ENCODE measurements around the gene MYL7.

MYL7 gene

GRCh38 chr7:44110719-44111635, 30.2 kb downstream of the MYL7 start:
- no peak for DNase-seq

DNA sequence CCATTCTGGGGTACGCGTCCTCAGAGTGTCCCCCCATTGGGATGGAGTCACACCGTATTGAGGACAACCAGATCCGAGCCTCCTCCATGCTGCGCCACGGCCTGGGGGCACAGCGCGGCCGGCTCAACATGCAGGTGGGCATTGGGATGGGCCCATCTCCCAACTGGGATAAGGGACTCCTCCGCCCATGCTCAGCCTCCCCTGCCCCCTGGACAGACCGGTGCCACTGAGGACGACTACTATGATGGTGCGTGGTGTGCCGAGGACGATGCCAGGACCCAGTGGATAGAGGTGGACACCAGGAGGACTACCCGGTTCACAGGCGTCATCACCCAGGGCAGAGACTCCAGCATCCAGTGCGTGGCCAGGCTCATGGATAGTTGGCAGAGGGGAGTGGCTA, 31.1 kb downstream of the MYL7 start:
- no peak for DNase-seq

- DNase-seq: no peak
Measured at GRCh38 chr7:44108768-44109750, 32.1 kb downstream of the MYL7 start.

GRCh38 chr7:44107961-44108767, 33.0 kb downstream of the MYL7 start:
- no peak for DNase-seq

DNA sequence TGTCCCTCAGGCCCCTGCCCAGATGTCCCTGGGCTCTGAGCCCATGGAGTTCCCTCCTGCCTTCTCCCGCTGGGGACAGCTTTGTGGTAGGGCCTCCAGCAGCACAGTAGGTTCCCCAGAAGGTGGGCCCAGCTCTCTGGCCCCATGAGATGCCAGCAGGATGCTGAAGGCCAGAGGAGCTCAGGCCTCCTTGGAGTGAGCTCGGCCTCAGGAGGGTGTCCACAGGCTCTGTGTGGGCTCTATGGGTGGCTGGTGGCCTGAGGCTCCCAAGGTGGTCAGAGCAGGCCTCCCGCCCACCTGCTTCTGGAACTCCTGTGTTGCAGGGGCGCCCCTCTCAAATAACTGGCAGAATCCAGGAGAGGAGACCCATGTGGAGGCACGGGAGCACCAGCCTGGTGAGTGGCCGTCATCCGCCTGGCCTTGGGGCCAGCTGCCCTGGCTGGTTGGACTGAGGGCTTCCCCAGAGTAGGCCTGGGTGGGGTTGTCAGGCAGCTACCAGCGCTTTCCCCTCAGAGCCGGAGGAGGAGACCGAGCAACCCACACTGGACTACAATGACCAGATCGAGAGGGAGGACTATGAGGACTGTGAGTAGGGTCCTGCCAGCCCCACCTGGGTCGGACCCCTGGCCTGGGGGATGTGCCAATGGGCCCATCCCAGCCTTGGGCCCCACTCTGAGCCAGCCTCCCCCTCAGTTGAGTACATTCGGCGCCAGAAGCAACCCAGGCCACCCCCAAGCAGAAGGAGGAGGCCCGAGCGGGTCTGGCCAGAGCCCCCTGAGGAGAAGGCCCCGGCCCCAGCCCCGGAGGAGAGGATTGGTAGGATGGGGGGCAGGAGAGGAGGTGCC, 33.8 kb downstream of the MYL7 start:
- DNase-seq: no peak

DNA sequence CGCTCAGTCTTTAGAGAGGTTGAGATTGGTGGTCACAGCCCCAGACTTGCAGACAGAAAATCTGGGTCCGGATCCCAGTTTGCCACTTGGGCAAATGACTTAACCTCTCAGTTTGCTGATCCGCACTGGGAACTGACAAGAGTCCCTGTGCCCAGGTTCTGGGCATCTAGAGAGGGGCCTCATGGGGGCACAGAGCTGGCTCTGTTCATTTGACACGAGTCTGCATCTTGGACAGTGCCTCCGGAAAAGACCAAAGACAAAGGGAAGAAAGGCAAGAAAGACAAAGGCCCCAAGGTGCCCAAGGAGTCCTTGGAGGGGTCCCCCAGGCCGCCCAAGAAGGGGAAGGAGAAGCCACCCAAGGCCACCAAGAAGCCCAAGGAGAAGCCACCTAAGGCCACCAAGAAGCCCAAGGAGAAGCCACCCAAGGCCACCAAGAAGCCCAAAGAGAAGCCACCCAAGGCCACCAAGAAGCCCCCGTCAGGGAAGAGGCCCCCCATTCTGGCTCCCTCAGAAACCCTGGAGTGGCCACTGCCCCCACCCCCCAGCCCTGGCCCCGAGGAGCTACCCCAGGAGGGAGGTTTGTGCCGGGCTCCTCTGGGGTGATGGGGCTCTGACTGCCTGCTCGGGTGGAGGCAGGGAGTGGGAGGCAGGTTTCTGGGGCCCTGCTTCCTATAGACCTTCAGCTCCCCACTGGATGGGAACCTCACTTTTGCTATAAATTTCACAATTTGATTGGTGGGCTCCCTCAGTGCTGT, 34.6 kb downstream of the MYL7 start:
- no peak for DNase-seq

GRCh38 chr7:44105832-44106231, 35.3 kb downstream of the MYL7 start:
- DNase-seq: no peak

DNA sequence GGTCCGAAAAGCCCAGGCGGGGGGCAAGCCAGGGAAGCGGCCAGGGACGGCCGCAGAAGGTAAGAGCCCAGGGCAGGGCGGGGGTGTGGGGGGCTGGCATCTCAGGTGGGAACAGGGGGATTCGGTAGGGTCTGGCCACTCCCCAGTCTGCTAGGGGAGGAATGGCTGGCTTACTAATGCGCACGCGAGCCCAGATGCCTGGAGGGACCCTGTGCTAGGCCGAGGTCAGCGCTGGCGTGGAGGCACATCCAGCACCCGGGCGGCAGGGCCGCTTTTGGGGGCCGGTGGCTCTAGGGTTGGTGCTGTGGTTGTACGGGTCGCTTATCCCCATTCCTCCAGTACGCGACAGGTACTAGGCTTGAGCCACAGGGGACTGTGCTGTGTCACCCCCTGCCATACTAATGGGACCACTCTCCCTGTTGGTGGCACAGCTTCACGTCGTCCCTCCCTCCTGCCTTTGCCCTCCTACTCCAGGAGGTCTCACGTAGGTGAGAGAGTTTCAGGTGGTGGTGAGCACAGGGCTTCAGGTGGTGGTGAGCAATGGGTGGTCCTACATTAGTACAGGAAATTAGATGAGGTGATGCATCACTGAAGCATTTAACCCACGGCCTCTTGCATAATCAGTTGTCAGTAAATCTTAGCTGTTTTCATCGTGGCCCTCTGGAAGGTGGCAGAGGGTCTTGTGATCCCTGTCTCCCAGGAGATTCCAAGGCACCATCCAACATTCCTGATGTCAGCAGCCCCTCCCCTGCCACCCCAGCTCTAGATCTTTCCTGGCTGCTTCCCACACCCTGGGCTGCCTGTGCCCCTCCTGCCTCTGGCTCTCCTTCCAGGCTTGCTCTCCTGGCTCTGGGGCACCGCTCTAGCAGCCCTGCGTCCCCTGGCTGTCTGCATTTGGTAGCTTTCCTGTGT, 36.0 kb downstream of the MYL7 start:
- no peak for DNase-seq

DNA sequence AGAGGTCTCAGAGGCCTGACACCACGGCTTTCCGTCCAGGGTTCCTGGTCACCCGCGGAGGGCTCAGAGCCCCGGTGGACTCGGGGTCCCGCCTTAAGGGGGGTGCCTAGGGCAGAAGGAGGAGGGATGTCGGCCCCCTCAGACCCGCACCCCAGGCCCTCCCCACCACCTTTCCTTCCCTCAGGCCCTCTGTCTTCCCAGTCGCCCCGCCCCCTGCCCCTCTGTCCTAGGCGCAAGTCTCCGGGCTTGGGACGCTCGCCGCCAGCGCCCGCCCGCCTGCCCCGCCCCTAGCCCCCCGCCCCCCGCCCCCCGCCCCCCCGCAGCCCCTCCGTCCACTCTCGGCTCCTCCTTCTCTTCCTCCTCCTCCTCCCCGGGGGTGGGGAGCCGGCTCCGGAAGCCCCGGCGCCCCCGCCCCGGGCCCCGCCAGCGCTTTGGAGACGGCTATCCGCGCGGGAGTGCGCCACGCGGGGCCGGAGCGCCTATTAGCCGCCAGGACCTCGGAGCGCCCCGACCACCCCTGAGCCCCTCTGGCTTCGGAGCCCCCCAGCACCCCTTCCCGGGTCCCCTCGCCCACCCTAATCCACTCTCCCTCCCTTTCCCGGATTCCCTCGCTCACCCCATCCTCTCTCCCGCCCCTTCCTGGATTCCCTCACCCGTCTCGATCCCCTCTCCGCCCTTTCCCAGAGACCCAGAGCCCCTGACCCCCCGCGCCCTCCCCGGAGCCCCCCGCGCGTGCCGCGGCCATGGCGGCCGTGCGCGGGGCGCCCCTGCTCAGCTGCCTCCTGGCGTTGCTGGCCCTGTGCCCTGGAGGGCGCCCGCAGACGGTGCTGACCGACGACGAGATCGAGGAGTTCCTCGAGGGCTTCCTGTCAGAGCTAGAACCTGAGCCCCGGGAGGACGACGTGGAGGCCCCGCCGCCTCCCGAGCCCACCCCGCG, 36.9 kb downstream of the MYL7 start, which contains the start of gene AEBP1:
AEBP1 (plus strand) TSS at position 423 of the 937 bp plus-strand sequence; CDS start at position 744, 321 bp downstream.
- no peak for DNase-seq

DNA sequence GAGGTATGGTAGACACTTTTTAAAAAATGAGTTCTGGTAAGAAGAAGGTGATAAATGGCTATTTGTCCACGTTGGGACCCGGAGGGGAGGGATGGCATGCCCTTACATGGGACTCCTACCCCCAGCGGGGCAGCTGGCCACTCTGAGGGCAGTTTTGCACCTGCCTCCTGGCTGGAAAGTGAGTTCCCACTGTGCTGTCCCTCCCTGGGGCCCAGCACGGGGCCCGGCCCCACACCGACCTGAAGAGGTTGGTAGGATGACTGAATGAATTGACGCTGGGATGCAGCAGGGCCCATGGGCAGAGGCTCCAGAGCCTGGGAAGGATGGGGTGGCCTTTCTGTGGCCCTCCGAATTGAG, 37.6 kb downstream of the MYL7 start:
- no peak for DNase-seq

GRCh38 chr7:44102846-44103565, 38.1 kb downstream of the MYL7 start:
- DNase-seq: no peak

GRCh38 chr7:44101966-44102845, 38.9 kb downstream of the MYL7 start:
- DNase-seq: no peak

GRCh38 chr7:44101303-44101965, 39.7 kb downstream of the MYL7 start:
- no peak for DNase-seq

- no peak for DNase-seq
Measured at GRCh38 chr7:44100458-44101302, 40.5 kb downstream of the MYL7 start.

DNA sequence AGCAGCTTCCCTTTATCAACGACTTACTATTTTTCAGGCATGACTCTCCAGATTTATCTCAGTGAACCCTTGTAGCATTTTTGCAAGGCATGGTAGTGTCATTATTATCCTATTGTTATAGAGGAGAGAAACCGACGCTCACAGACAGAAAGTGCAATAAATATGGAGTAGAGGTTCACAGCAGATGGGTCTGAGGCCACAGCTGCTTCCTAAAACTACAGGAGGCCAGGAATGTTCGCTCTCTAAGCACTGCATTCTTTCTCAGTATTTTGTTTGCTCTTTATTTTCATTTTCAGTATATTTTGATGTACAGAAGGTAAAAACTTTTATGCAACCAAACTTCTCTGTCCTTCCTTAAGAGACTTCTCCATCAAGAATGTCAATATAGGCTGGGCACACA, 41.5 kb downstream of the MYL7 start:
- DNase-seq: no peak
